GM23248 (cell line): ENCODE results near the gene YTHDF1. TPM values are rescaled to one million over a fixed set of nuclear protein-coding genes. Genes with fewer than 3 reads are reported as not detected.

Source experiments
- DNase-seq: peaks from one replicate; pipeline ENCODE4 v3.0.0-alpha.2; 2015
- H2AFZ ChIP-seq: fragments of 200-600 bp; sonication (generic); 2 replicates; pipeline ENCODE4 v1.6.1; 2016; ENCODE audit warnings: antibody characterized with exemption
- H3F3A ChIP-seq: fragments of 200-600 bp; sonication (generic); 2 replicates; pipeline ENCODE4 v1.6.1; 2016; ENCODE audit warnings: mild to moderate bottlenecking, antibody characterized with exemption, mixed run types; ENCODE audit not compliant: insufficient read depth
- H3K27ac ChIP-seq: fragments of 200-600 bp; sonication (generic); 2 replicates; pipeline ENCODE4 v1.5.1; 2016; ENCODE audit warnings: mild to moderate bottlenecking
- H3K27me3 ChIP-seq: fragments of 200-600 bp; sonication (generic); replicated peaks from 2 replicates; pipeline ENCODE4 v1.6.1; 2016; ENCODE audit warnings: mild to moderate bottlenecking; ENCODE audit not compliant: insufficient read depth
- H3K36me3 ChIP-seq: fragments of 200-600 bp; sonication (generic); 2 replicates; pipeline ENCODE4 v1.6.1; 2016; ENCODE audit warnings: low read depth, mild to moderate bottlenecking
- H3K4me1 ChIP-seq: fragments of 200-600 bp; sonication (generic); 2 replicates; pipeline ENCODE4 v1.6.1; 2016; ENCODE audit warnings: mild to moderate bottlenecking; ENCODE audit not compliant: insufficient read depth
- H3K4me2 ChIP-seq: fragments of 200-600 bp; sonication (generic); one replicate; pipeline ENCODE4 v1.6.1; 2016; ENCODE audit warnings: mild to moderate bottlenecking; ENCODE audit not compliant: unreplicated experiment
- H3K4me3 ChIP-seq: fragments of 200-600 bp; sonication (generic); 2 replicates; pipeline ENCODE4 v1.5.1; 2016; ENCODE audit warnings: mild to moderate bottlenecking
- H3K79me2 ChIP-seq: fragments of 200-600 bp; sonication (generic); 2 replicates; pipeline ENCODE4 v1.6.1; 2016; ENCODE audit warnings: mild to moderate bottlenecking; ENCODE audit not compliant: insufficient read depth
- H3K9ac ChIP-seq: fragments of 200-600 bp; sonication (generic); 2 replicates; pipeline ENCODE4 v1.6.1; 2016; ENCODE audit warnings: mild to moderate bottlenecking
- H3K9me2 ChIP-seq: fragments of 200-600 bp; sonication (generic); 2 replicates; pipeline ENCODE4 v1.6.1; 2016; ENCODE audit warnings: mixed run types, mild to moderate bottlenecking, moderate library complexity; ENCODE audit not compliant: insufficient read depth
- H3K9me3 ChIP-seq: fragments of 200-600 bp; sonication (generic); one replicate; pipeline ENCODE4 v1.6.1; 2017; ENCODE audit warnings: low read depth
- H4K20me1 ChIP-seq: fragments of 200-600 bp; sonication (generic); 2 replicates; pipeline ENCODE4 v1.6.0; 2016; ENCODE audit not compliant: insufficient read depth
- EZH2 ChIP-seq: fragments of 200-600 bp; sonication (generic); IDR thresholded peaks from 2 replicates; pipeline ENCODE4 v1.6.1; 2018; ENCODE audit warnings: antibody characterized with exemption, mild to moderate bottlenecking; ENCODE audit not compliant: insufficient read depth, poor library complexity, severe bottlenecking
- EZH2phosphoT487 ChIP-seq: fragments of 200-600 bp; sonication (generic); IDR thresholded peaks from 2 replicates; pipeline ENCODE4 v1.6.1; 2018; ENCODE audit warnings: antibody characterized with exemption, moderate library complexity, mild to moderate bottlenecking, low read depth; ENCODE audit not compliant: insufficient read depth
- WGBS, 2 experiments: methylation state at CpG; one replicate each; pipeline ENCODE4 v1.1.6; 2015 to 2017; ENCODE audit warnings: low lambda C conversion rate in 2 of 2, low coverage in 1 of 2; ENCODE audit errors: missing lambda C conversion rate in 2 of 2; 5-methylcytosine and 5-hydroxymethylcytosine counted together
- in situ Hi-C: fragments of 300-500 bp; cut with MboI; formaldehyde crosslinking; loops from 2 replicates; pipeline ENCODE4 v1.15.0; 2020
- polyA plus RNA-seq: library from polyadenylated mRNA; unstranded; fragments of >200 nt; fragmentation: Nextera tagmentation; extraction: Ambion mirVana; gene quantifications from 2 replicates; pipeline ENCODE4 v1.2.1, GENCODE V29; 2016
- total RNA-seq: library from RNA; depleted of rRNA; stranded (reverse); fragments of >200 nt; shearing (Covaris generic); gene quantifications from 2 replicates; pipeline ENCODE4 v1.2.3, GENCODE V29; 2014

The YTHDF1 gene
- total and polyA plus RNA-seq, 2 experiments from 2014 or later, result 16.7 to 20.4 TPM

DNA sequence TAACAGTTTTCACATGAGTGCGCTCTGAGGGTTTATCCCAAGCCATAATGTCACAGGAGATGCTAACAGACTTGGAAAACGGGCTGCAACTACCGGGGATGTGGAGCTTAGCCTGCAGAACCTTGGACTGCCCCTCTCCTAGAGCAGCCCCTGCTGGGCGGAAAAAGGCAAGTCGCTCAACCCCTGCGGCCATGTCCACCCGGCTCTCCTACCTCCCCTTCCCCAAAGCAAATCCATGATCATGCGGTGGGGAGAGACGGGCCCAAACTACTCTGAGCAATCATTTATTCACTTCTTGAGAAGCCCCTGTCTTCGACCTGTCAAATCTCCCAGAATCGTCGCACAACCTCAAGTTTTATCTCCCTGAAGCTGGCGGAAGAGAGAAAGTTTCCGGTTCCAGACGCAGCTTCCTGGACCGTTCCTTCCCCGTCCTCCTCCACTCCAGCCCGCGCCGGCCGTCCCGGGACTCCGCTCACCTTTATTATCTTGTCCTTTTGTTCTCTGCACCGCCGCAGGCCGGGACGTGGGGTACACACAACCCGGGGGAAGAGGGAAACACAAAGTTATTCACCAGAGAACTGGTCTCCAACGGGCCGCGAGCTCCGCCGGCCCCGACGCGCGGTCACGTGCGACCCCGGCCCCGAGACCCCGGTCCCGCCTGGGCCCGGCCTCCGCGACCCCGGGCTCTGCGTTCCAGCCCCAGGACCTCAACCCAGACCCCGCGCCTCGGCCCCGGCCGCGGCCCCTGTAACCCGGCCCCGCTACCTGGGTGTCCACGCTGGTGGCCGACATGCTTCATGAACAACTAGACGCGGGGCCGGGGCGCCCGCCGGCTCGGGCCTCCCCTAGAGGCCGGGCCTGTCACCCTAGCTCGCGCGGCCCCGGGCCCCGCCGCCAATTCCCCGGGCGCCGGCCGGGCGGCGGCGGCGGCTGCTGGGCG, 560 bp downstream of the YTHDF1 start:
- Histone ChIP-seq H4K20me1 (peaks cover 12% of the 10 kb centered on the region; the same call in 1 of the 2 replicates), H3K9me2 (no peaks in the 10 kb centered on the region), H3K4me1 (peaks cover 15% of the 10 kb centered on the region), H3K27me3 (peaks cover 2% of the 10 kb centered on the region; the same call in 1 of the 2 replicates), H3K79me2 (peaks cover 54% of the 10 kb centered on the region), H2AFZ (peak overlapping the region; percentile 30), H3K36me3 (peaks cover 16% of the 10 kb centered on the region; the same call in 1 of the 2 replicates), H3K4me2 (peak overlapping the region; percentile 95), H3F3A (no peaks in the 10 kb centered on the region), H3K4me3 (peak overlapping the region; percentile 87), H3K9ac (peak overlapping the region; percentile 85), H3K9me3 (no peaks in the 10 kb centered on the region), H3K27ac (peak overlapping the region; percentile 34)
- WGBS, 2 experiments, result 2 to 3% methylated on average over 74 to 75 of the region's 81 CpGs
- in situ Hi-C loops, result no loop called here
- peak; percentile 80 for DNase-seq
- TF ChIP-seq EZH2, result no peak
- TF ChIP-seq EZH2phosphoT487, result no peak

DNA sequence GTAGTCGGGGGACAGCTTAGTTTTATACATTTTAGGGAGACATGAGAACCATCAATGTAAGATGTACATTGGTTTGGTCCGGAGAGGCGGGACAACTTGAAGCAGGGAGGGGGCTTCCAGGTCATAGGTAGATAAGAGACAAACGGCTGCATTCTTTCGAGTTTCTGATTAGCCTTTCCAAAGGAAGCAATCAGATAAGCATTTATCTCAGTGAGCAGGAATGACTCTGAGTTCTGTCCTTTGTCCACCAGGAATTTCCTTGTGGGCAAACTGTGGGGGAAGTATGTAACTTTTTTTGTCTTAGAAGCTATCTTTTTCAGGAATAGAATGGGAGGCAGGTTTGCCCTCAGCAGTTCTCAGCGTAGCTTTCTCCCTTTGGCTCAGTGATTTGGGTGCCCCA, 1.4 kb downstream of the YTHDF1 start:
- in situ Hi-C loops, result no loop called here
- H3K79me2 ChIP-seq, result peaks cover 62% of the 10 kb centered on the region
- peak overlapping the region; percentile 95 for H3K4me2 ChIP-seq
- H3K9me2 ChIP-seq, result no peaks in the 10 kb centered on the region
- H3K4me3 ChIP-seq, result peak overlapping the region; percentile 87
- no peak for TF ChIP-seq EZH2phosphoT487
- no peak for TF ChIP-seq EZH2
- H4K20me1 ChIP-seq, result peaks cover 18% of the 10 kb centered on the region; the same call in 1 of the 2 replicates
- no peak for DNase-seq
- no peaks in the 10 kb centered on the region for H3K9me3 ChIP-seq
- WGBS, 2 experiments, result 75 to 78% methylated on average over 6 of the region's 6 CpGs
- H3K27ac ChIP-seq, result no peak overlapping the region
- peaks cover 16% of the 10 kb centered on the region; the same call in 1 of the 2 replicates for H3K36me3 ChIP-seq
- H3F3A ChIP-seq, result no peaks in the 10 kb centered on the region
- peaks cover 15% of the 10 kb centered on the region for H3K4me1 ChIP-seq
- H3K9ac ChIP-seq, result peak overlapping the region; percentile 85
- H2AFZ ChIP-seq, result no peak overlapping the region
- no peaks in the 10 kb centered on the region for H3K27me3 ChIP-seq

DNA sequence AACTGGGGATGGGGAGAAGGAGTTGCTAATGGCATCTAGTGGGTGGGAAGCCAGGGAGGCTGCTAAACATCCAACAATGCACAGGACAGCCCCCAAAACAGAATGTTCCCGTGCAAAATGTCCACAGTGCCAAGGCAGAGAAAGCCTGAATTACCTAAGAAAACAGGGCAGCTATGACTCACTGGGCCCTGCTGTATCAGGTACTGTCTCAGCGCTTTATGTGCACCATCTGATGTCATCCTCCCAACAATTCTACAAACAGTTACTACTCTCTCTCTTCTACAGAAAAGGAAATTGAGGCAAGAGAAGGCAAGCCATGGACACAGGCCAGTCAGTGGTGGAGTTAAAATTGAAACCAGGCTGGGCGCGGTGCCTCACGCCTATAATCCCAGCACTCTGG, 3.1 kb downstream of the YTHDF1 start:
- H4K20me1 ChIP-seq, result peaks cover 19% of the 10 kb centered on the region; the same call in 1 of the 2 replicates

DNA sequence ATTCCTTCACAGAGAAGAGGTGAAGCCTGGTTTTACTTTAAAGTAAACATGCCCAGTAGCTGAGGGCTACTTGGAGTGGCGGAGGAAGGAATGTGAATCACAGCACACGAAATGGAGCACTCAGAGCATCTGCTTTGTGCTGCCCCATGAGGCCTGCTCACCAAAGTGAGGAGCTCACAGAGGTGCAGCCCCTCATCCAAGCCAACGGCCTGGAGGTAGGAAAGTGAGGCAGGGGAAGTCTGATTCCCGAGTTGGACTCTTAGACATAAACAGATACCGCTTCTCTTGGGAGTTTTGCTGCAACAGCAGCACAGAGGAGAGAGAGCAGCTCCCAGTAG, 3.6 kb downstream of the YTHDF1 start:
- in situ Hi-C loops, result no loop called here
- H3K4me1 ChIP-seq, result peaks cover 15% of the 10 kb centered on the region
- TF ChIP-seq EZH2, result no peak
- no peak for TF ChIP-seq EZH2phosphoT487

More for the DNA sequence above, 3.1 kb downstream of the YTHDF1 start:
- Histone ChIP-seq H2AFZ (no peak overlapping the region), H3K4me2 (no peak overlapping the region), H3K79me2 (peaks cover 80% of the 10 kb centered on the region), H3K9me2 (no peaks in the 10 kb centered on the region), H3K4me1 (peaks cover 15% of the 10 kb centered on the region), H3K27ac (no peak overlapping the region), H3K27me3 (no peaks in the 10 kb centered on the region), H3F3A (no peaks in the 10 kb centered on the region; the same call in 1 of the 2 replicates), H3K9ac (no peak overlapping the region), H3K9me3 (no peaks in the 10 kb centered on the region), H3K36me3 (peaks cover 21% of the 10 kb centered on the region; the same call in 1 of the 2 replicates), H3K4me3 (no peak overlapping the region)
- peak; percentile 24 for DNase-seq
- WGBS, 2 experiments, result 84 to 93% methylated on average over 5 of the region's 5 CpGs
- in situ Hi-C loops, result no loop called here
- no peak for TF ChIP-seq EZH2phosphoT487
- no peak for TF ChIP-seq EZH2

More for the DNA sequence above, 3.6 kb downstream of the YTHDF1 start:
- Histone ChIP-seq H3K27me3 (no peaks in the 10 kb centered on the region), H3K4me3 (no peak overlapping the region), H3K9me2 (no peaks in the 10 kb centered on the region), H4K20me1 (peaks cover 19% of the 10 kb centered on the region; the same call in 1 of the 2 replicates), H3K9me3 (no peaks in the 10 kb centered on the region), H2AFZ (no peak overlapping the region), H3F3A (no peaks in the 10 kb centered on the region; the same call in 1 of the 2 replicates), H3K27ac (no peak overlapping the region), H3K36me3 (peaks cover 25% of the 10 kb centered on the region; the same call in 1 of the 2 replicates), H3K79me2 (peaks cover 84% of the 10 kb centered on the region), H3K9ac (no peak overlapping the region), H3K4me2 (no peak overlapping the region)
- 84 to 85% methylated on average over 5 of the region's 5 CpGs for WGBS, 2 experiments
- DNase-seq, result peak; percentile 29
